ENCODE data around the gene SIGLEC6.

DNA sequence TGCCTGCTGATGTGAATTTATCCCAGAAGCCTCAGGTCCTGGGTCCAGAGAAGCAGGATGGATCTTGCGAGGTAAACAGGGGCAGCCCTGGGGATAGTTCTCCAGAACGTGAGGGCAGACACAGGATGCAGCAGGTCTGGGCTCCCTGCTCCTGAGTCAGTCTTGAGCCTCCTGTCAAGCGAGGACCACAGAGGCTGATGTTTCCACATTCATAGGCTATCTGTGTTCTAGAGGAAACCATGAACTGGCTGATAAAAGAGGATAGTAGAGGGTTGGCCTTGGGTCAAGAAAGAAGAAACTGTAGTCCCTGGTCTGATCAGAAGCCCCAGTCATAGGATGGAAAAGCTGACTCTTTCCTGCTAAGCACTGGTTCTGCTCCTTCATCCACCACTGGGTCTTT, 41.9 kb upstream of the SIGLEC6 start:
- TF ChIP-seq, protein P1, sequence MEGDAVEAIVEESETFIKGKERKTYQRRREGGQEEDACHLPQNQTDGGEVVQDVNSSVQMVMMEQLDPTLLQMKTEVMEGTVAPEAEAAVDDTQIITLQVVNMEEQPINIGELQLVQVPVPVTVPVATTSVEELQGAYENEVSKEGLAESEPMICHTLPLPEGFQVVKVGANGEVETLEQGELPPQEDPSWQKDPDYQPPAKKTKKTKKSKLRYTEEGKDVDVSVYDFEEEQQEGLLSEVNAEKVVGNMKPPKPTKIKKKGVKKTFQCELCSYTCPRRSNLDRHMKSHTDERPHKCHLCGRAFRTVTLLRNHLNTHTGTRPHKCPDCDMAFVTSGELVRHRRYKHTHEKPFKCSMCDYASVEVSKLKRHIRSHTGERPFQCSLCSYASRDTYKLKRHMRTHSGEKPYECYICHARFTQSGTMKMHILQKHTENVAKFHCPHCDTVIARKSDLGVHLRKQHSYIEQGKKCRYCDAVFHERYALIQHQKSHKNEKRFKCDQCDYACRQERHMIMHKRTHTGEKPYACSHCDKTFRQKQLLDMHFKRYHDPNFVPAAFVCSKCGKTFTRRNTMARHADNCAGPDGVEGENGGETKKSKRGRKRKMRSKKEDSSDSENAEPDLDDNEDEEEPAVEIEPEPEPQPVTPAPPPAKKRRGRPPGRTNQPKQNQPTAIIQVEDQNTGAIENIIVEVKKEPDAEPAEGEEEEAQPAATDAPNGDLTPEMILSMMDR (IDR thresholded peaks at IDR 0.05), result no peak
- no peak for TF ChIP-seq POLR2A (IDR thresholded peaks at IDR 0.05)

Data from uterus (tissue), 2 donors.